GM19035 (cell line): Measurements from ENCODE around the gene HIF1AN.

ENCODE experiments used
- ATAC-seq: cut with Tn5 transposase; IDR thresholded peaks from one replicate; pipeline ENCODE4 v1.9.1; 2021; ENCODE audit not compliant: unreplicated experiment

The HIF1AN gene

DNA sequence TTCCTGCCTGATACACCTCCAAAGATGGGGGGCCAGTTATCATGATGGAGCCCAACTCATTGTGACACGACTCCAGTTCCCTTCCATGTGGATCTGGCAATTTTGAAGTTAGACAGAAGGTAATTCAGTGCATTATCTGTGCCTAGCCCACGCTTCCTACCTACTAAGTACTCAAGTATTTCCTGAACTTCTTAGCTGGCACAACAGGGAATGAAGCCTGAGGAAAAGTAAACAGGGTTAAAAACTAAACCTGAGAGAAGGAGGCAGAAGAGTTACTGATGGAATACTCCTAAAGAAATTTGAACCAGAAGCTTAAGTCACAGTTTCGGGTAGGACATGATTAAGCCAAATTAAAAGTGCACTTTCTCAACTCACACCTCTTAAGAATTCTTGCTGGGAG lies 14.9 kb upstream of the HIF1AN start:
- ATAC-seq, result no peak

DNA sequence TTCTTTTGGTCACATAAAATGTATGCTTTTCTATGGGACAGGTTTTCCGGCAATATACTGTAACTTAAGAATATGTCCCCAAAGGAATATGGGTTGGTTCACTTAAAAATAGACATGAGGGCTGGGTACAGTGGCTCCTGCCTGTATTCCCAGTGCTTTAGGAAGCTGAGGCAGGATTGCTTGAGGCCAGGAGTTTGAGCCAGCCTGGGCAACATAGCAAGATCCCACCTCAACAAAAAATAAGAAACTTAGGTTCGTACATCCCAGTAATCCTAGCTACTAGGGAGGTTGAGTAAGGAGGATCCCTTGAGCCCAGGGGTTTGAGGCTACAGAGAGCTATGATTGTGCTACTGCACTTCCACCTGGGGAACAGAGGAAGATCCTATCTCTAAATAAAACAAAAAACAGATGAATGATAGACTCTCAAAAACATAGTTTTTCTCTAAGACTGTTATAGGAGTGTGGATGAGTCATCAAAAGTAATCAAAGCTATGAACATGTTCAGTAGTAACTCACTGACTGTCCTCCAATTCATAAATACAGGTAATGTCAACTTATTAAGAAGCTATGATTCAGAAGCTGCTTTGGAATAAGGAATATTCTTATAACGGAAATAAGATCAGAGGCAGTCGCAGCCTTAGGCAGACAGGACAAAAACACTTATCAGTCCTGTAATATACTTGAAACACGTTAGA lies 13.5 kb upstream of the HIF1AN start:
- no peak for ATAC-seq

- ATAC-seq, result no peak
Observed at GRCh38 chr10:100522945-100523344, 12.8 kb upstream of the HIF1AN start.

- no peak for ATAC-seq
Observed at GRCh38 chr10:100524206-100524605, 11.5 kb upstream of the HIF1AN start.

GRCh38 chr10:100524638-100525037 lies 11.1 kb upstream of the HIF1AN start:
- no peak for ATAC-seq

DNA sequence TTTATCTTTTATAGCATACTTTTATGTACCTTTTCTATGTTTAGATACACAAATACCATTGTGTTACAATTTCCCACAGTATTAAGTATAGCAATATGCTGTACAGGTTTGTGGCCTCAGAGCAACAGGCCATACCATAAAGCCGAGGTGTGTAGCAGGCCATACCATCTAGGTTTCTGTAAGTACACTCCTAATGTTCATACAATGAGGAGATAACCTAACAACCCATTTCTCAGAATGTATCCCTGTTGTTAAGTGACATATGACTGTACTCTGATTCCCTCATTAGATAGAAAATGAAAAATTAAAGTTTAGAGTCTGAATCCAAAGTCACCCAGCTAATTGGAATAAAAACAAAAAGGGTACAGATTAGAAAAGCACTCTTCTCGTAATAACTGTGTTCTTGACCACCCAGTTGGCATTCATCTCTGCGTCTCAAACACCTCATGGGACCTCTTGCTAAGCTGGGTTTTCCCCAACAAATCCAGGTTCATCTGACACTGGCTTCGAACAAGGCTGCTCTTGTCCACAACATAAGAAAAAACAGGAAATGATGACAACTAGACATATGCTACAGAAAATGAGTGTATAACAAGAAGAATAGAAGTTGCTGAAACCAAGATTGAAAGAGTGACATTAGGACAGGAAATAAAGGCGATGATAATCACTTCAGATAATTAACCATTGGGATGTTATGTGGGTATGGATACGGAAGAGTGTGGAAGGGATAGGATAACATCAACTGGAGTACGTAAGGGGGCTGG lies 7.4 kb upstream of the HIF1AN start:
- no peak for ATAC-seq

DNA sequence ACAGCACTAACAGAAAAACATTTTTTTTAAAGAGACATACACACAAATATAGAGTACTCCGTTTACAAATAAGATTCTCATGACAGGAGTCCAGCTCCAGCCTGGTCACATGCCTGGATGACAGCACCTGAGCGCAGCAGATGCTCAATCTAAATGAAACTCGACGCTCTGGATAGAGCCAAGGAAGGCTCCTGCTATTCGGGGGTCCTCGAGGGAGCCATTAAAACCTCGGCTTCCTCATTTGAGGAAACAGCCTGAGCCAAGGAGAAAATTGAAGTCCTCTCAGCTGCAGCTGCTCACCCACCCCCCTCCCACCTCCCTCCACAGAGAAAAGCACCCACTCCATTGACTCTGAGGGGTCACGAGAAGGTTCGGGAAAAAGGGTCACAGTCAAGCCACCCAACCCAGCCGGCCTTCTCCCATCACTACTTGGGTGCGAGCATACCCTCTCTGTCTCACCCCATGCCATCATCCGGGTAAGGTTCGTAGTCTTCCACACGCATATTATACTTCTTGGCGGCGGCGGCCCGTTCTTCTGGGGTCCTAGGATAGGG lies 6.7 kb upstream of the HIF1AN start:
- no peak for ATAC-seq

DNA sequence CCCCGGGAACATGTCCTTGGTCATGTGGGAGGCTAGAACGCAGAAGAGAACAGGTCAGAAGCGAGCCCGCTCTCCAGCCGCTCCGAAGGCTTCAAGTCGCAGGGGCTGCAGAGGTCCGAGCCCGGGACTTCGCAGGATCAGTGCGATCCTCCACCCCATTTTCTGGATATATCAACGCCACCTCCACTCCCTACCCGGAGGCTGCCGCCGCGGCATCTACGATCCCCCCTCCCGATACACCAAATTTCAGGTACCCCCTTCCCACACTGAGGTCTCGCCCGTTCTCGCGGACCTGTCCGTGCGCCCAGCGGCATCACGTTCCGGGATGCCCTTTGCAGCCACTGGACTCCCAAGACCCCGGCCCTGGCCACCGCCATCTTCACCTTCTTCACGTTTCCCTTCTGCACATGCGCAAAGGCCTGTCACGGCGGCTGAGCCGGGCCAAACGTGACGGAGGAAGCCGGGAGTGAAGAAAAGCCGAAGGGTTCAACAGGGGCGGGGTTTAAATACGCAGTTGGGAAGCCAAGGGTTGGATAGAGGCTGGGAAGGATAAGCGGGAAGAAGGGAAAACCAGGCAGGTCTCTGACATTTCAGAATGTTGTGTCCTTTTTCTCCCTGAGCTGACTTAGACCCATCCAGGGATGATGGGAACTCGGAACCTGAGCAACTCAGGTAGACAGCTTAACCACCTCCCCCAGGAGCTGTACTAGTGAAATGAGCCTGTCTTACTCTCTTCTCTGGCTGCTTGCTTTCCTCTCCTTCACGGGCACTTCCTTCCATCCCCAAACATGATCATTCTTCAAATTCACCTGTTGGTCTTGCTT lies 6.1 kb upstream of the HIF1AN start, which contains the start of gene NDUFB8:
Gene NDUFB8, minus strand, starts transcription at position 397 of the 824 bp plus-strand sequence. Its CDS starts 20 bp downstream, at position 377.
- peak; percentile 74 for ATAC-seq

- no peak for ATAC-seq
Observed at GRCh38 chr10:100531761-100532160, 4.0 kb upstream of the HIF1AN start.

DNA sequence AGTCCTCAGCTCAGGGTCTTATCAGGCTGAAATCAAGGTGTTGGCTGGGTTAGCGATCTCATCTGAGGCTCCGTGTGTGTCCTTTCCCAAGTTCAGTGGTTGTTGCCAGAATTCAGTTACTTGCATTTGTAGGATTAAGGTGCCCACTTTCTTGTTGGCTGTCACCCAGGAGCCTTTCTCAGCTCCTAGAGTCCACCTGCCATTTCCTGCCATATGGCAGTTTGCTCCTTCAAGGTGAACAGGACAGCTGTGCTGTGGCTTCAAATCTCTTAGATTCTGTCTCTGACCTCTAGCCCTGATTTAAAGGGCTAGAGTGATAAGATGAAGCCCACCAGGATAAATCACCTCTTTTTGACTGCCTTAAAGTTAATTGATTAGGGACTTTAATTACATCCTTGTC lies 1.0 kb upstream of the HIF1AN start:
- no peak for ATAC-seq

DNA sequence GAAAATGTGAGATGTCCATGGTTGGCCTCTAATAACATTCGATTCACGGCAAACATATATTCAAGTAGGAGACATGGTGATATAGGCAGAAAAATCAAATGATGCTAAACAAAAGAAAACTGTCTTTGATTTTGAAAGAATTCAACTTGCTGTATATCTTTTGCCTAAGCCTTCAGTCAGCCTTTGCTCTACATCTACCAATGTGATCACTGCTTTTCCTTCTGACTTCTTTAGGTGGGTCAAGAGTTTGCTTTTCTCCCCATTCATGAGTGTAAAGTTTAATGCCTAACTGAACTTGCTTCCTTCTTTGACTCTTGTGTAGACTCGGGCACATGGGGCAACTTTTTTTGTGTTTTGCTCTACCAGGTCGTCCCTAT lies 417 bp upstream of the HIF1AN start:
- ATAC-seq, result peak; percentile 7

DNA sequence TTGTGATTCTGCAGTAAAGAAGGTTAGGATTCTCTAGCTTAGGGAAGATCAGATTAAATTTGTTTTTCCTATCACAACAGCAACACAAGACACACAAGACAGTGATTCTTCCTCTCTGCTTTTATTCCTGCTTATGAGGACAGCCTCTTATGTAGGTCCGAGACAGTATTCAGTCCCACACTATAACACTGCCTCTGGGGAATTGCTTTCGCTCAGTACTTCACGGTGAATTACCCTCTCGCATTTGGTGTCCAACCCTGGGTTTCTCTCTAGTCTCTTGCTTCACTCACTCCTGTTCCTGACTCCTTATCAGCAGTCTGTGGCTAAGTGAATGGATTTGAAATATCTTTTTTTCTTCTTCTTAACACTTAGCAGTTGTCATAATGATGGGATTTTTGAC lies 1.7 kb downstream of the HIF1AN start:
- no peak for ATAC-seq

DNA sequence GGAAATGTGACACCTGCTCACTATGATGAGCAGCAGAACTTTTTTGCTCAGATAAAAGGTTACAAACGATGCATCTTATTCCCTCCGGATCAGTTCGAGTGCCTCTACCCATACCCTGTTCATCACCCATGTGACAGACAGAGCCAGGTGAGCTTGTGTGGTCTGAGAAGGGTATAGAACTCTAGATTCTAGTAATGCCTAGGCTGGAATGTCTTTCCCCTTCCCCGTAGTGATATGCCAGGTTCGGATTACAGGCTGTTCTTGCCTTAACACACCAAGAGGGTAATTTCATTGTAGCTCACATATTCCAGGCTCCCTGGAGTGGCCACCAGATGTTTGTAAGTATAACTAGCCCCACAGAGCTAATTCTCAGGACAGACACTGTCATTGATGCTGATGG lies 9.2 kb downstream of the HIF1AN start:
- ATAC-seq, result no peak

GRCh38 chr10:100551196-100551595 lies 15.5 kb downstream of the HIF1AN start:
- ATAC-seq, result no peak

GRCh38 chr10:100551738-100552137 lies 16.0 kb downstream of the HIF1AN start:
- no peak for ATAC-seq

- no peak for ATAC-seq
Observed at GRCh38 chr10:100553929-100554328, 18.2 kb downstream of the HIF1AN start.

DNA sequence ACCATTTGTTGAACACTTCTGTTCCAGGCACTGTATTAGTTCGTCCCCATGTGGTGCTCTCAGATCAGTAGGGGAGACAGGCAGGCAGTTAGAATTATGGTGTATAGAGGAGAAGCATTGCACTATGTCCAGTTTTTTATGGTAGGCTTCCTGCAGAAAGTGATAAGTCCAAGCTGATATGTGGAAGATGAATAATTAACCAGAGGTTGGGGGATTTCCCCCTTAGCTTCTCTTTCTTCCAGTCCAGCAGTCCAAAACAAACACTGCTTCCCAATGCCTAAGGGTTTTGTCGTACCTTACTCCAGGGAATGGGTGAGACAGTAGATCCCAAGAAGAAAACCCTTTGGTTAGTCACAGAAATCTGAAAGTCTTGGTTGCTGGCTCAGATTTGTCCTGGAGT lies 19.2 kb downstream of the HIF1AN start:
- no peak for ATAC-seq

GRCh38 chr10:100560248-100560647 lies 24.5 kb downstream of the HIF1AN start:
- no peak for ATAC-seq

- ATAC-seq, result no peak
Observed at GRCh38 chr10:100561005-100561404, 25.3 kb downstream of the HIF1AN start.

- ATAC-seq, result peak; percentile 63
Observed at GRCh38 chr10:100562008-100562672, 26.4 kb downstream of the HIF1AN start.
